Measurements from ENCODE around the gene NUP214.

- TF ChIP-seq CTCF (IDR thresholded peaks at IDR 0.05; ENCODE audit: low read depth, low read length, poor library complexity, severe bottlenecking) (no peak), EZH2phosphoT487 (IDR thresholded peaks at IDR 0.05; ENCODE audit: borderline replicate concordance, low read length) (no peak)
Measured at GRCh38 chr9:131117762-131118145, 7.6 kb upstream of the NUP214 start.
